HepG2 (cell line): ENCODE data around the gene ZDHHC14. TPM values are rescaled to one million over a fixed set of nuclear protein-coding genes. Genes with fewer than 3 reads are reported as not detected.

Experiments
- CREM ChIP-seq, 2 experiments: sonication (generic) in 1 of 2; formaldehyde crosslinking in 1 of 2; IDR thresholded peaks; 2 replicates each; pipeline versions ENCODE4 v1.4.0 to v1.6.1; 2016 to 2020; ENCODE audit warnings: antibody characterized with exemption in 1 of 2, mild to moderate bottlenecking in 1 of 2, missing genetic modification reagents in 1 of 2
- FOXK2 ChIP-seq: fragments of 450-650 bp; IDR thresholded peaks from 2 replicates; pipeline ENCODE4 v1.6.1; 2016
- FOXO1 ChIP-seq: sonication (generic); formaldehyde crosslinking; IDR thresholded peaks from 2 replicates; pipeline ENCODE4 v1.4.0; 2020; ENCODE audit warnings: missing genetic modification reagents
- HDAC1 ChIP-seq: sonication (generic); formaldehyde crosslinking; IDR thresholded peaks from 2 replicates; pipeline ENCODE4 v1.5.1; 2020; ENCODE audit warnings: mild to moderate bottlenecking, missing genetic modification reagents
- HNRNPLL ChIP-seq: fragments of 200-400 bp; formaldehyde crosslinking; IDR thresholded peaks from 2 replicates; pipeline ENCODE4 v1.6.1; 2017; ENCODE audit warnings: mild to moderate bottlenecking, low read depth, low read length; ENCODE audit not compliant: poor library complexity, severe bottlenecking
- MAFG ChIP-seq: sonication (generic); formaldehyde crosslinking; IDR thresholded peaks from 2 replicates; pipeline ENCODE4 v1.5.1; 2020; ENCODE audit warnings: mild to moderate bottlenecking, missing genetic modification reagents
- MXD4 ChIP-seq: IDR thresholded peaks from 2 replicates; pipeline ENCODE4 v1.6.1; 2016; ENCODE audit warnings: mild to moderate bottlenecking, missing biosample characterization, missing genetic modification reagents
- PHB2 ChIP-seq: fragments of 450-650 bp; IDR thresholded peaks from 2 replicates; pipeline ENCODE4 v1.6.1; 2018; ENCODE audit not compliant: partially characterized antibody
- POLR2AphosphoS2 ChIP-seq: IDR thresholded peaks from 2 replicates; pipeline ENCODE4 v1.6.1; 2011; ENCODE audit warnings: low read depth, low read length, improper control_type of control experiment
- POLR2AphosphoS5 ChIP-seq: IDR thresholded peaks from 2 replicates; pipeline ENCODE4 v1.6.1; 2012; ENCODE audit warnings: low read depth, low read length
- RAD21 ChIP-seq: fragments of 450-650 bp; formaldehyde crosslinking; IDR thresholded peaks from 2 replicates; pipeline ENCODE4 v1.5.0; 2020; ENCODE audit warnings: mild to moderate bottlenecking
- RFX3 ChIP-seq: IDR thresholded peaks from 2 replicates; pipeline ENCODE4 v1.6.1; 2016; ENCODE audit warnings: missing biosample characterization, missing genetic modification reagents
- SIN3A ChIP-seq: IDR thresholded peaks from 2 replicates; pipeline ENCODE4 v1.6.1; 2011; ENCODE audit warnings: low read depth, mild to moderate bottlenecking, control low read depth, low read length, borderline replicate concordance
- SP1 ChIP-seq, 2 experiments: fragments of 450-650 bp in 1 of 2; sonication (generic) in 1 of 2; formaldehyde crosslinking in 1 of 2; IDR thresholded peaks; 2 replicates each; pipeline versions ENCODE4 v1.4.0 to v1.6.1; 2016 to 2020; ENCODE audit warnings: missing genetic modification reagents in 1 of 2
- TEAD2 ChIP-seq: sonication (generic); formaldehyde crosslinking; IDR thresholded peaks from 2 replicates; pipeline ENCODE4 v1.9.0; 2021; ENCODE audit warnings: missing genetic modification reagents
- TSC22D2 ChIP-seq: sonication (generic); formaldehyde crosslinking; IDR thresholded peaks from 2 replicates; pipeline ENCODE4 v1.5.1; 2020; ENCODE audit warnings: missing genetic modification reagents, mild to moderate bottlenecking, borderline replicate concordance
- ZNF34 ChIP-seq: sonication (generic); formaldehyde crosslinking; IDR thresholded peaks from 2 replicates; pipeline ENCODE4 v1.4.0; 2020; ENCODE audit warnings: mild to moderate bottlenecking, missing genetic modification reagents, borderline replicate concordance
- ZNF558 ChIP-seq: sonication (generic); formaldehyde crosslinking; IDR thresholded peaks from 2 replicates; pipeline ENCODE4 v1.9.0; 2022; ENCODE audit warnings: mild to moderate bottlenecking, missing genetic modification reagents, borderline replicate concordance
- polyA plus RNA-seq, 8 experiments: library from polyadenylated mRNA; depleted of rRNA in 3 of 8; stranded (reverse) in 7 of 8; unstranded in 1 of 8; fragments of >200 nt; fragmentation: Illumina TruSeq in 4 of 8; extraction: Trizol in 4 of 8; gene quantifications; 2 replicates each; pipeline versions ENCODE4 v1.2.1 to v1.2.3, GENCODE V29; 2011 to 2016; ENCODE audit warnings: low read depth in 4 of 8, missing spikeins in 1 of 8, mixed read lengths in 1 of 8; ENCODE audit not compliant: insufficient read depth in 1 of 8
- total RNA-seq, 5 experiments: library from RNA; depleted of rRNA; stranded (reverse); fragments of >200 nt; fragmentation: Illumina TruSeq; extraction: Trizol; gene quantifications; 2 replicates each; pipeline ENCODE4 v1.2.3, GENCODE V29; 2016; ENCODE audit warnings: low read depth in 1 of 5
- TF ChIP-seq, protein P1 (sequence below): sonication (generic); formaldehyde crosslinking; IDR thresholded peaks from 2 replicates; pipeline ENCODE4 v1.5.0; 2020; ENCODE audit warnings: missing genetic modification reagents
- TF ChIP-seq, protein P2 (sequence below): IDR thresholded peaks from 2 replicates; pipeline ENCODE4 v1.6.1; 2016; ENCODE audit warnings: missing biosample characterization, missing genetic modification reagents, low read depth
- TF ChIP-seq, protein P3 (sequence below): IDR thresholded peaks from 2 replicates; pipeline ENCODE4 v1.6.1; 2016; ENCODE audit warnings: low read depth, control low read depth
- TF ChIP-seq, protein P4 (sequence below): sonication (generic); formaldehyde crosslinking; IDR thresholded peaks from 2 replicates; pipeline ENCODE4 v1.8.0; 2022; ENCODE audit warnings: mild to moderate bottlenecking, missing genetic modification reagents, borderline replicate concordance

The ZDHHC14 gene
- total and polyA plus RNA-seq, 2 of the 13 experiments (the other 11 are each of a cell fraction or from before 2014, with no cell fraction given), result 3.7 to 9.5 TPM

DNA sequence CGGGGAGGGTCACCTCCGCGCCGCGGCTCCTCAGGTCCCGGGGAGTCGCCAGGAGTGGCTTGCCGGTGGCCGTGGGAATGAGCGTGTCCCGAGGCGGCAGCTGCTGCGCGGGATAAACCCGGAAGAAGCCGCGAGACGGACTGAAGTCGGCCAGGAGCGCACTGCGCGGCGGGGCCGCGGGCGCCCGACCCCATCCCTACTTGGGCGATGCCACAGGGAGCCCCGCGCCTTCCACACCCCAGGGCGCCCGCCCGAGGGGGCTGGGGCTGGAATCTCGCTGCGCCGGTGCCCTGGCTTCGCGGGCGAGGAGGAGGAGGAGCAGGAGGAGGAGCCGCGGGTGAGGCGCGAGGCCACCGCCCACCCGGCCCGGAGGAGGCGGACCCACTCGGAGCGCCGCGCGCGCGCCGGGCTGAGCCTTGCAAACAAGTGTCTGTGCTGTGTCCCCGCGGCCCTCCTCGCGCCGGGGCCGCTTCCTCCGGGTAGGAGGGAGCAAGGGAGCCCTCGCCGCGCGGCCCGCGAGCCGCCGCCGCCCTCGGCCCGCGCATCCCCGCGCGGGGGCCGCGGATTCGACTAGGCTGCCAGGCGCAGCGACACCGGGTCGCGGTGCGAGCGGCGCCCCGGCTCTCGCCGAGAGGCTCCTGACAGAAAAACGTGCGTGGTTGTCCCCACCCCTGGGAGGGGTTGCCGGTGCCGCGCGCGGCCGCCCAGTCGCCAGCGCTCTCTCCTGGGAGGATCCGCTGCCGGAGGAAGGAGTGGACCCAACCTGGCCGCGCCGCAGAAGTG, at the start of gene ZDHHC14 (continued):
- TF ChIP-seq FOXK2 (no peak), RAD21 (CRISPR knock-in tag) (peak; percentile 34; the same call in 1 of the 2 replicates), RFX3 (no peak), SIN3A (0 out of 2 replicates have a peak, but pooled peaks have one; percentile 11), FOXO1 (CRISPR knock-in tag) (peak; percentile 22; the same call in 1 of the 2 replicates), PHB2 (no peak), TSC22D2 (CRISPR knock-in tag) (0 out of 2 replicates have a peak, but pooled peaks have one; percentile 34), MAFG (CRISPR knock-in tag) (no peak), TEAD2 (CRISPR knock-in tag) (no peak), CREM (IDR thresholded peaks at IDR 0.05) (no peak), CREM (CRISPR knock-in tag; IDR thresholded peaks at IDR 0.05) (no peak), POLR2AphosphoS2 (no peak), ZNF558 (CRISPR knock-in tag) (peak; percentile 75; the same call in 1 of the 2 replicates), MXD4 (CRISPR knock-in tag) (no peak), POLR2AphosphoS5 (peak; percentile 72), SP1 (IDR thresholded peaks at IDR 0.05) (no peak), SP1 (CRISPR knock-in tag; IDR thresholded peaks at IDR 0.05) (peak; percentile 32; the same call in 1 of the 2 replicates), ZNF34 (peak; percentile 16; the same call in 1 of the 2 replicates), HNRNPLL (peak; percentile 73), HDAC1 (CRISPR knock-in tag) (peak; percentile 69; the same call in 1 of the 2 replicates)
- TF ChIP-seq, protein P1, sequence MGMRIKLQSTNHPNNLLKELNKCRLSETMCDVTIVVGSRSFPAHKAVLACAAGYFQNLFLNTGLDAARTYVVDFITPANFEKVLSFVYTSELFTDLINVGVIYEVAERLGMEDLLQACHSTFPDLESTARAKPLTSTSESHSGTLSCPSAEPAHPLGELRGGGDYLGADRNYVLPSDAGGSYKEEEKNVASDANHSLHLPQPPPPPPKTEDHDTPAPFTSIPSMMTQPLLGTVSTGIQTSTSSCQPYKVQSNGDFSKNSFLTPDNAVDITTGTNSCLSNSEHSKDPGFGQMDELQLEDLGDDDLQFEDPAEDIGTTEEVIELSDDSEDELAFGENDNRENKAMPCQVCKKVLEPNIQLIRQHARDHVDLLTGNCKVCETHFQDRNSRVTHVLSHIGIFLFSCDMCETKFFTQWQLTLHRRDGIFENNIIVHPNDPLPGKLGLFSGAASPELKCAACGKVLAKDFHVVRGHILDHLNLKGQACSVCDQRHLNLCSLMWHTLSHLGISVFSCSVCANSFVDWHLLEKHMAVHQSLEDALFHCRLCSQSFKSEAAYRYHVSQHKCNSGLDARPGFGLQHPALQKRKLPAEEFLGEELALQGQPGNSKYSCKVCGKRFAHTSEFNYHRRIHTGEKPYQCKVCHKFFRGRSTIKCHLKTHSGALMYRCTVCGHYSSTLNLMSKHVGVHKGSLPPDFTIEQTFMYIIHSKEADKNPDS (CRISPR knock-in tag), result peak; percentile 68; the same call in 1 of the 2 replicates
- TF ChIP-seq, protein P2, sequence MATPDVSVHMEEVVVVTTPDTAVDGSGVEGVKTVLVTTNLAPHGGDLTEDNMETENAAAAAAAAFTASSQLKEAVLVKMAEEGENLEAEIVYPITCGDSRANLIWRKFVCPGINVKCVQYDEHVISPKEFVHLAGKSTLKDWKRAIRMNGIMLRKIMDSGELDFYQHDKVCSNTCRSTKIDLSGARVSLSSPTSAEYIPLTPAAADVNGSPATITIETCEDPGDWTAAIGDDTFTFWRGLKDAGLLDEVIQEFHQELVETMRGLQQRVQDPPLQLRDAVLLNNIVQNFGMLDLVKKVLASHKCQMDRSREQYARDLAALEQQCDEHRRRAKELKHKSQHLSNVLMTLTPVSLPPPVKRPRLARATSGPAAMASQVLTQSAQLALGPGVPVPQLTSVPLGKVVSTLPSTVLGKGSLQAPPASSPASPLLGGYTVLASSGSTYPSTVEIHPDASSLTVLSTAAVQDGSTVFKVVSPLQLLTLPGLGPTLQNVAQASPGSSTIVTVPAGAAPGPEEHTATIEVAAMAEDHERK (CRISPR knock-in tag), result no peak
- TF ChIP-seq, protein P3, sequence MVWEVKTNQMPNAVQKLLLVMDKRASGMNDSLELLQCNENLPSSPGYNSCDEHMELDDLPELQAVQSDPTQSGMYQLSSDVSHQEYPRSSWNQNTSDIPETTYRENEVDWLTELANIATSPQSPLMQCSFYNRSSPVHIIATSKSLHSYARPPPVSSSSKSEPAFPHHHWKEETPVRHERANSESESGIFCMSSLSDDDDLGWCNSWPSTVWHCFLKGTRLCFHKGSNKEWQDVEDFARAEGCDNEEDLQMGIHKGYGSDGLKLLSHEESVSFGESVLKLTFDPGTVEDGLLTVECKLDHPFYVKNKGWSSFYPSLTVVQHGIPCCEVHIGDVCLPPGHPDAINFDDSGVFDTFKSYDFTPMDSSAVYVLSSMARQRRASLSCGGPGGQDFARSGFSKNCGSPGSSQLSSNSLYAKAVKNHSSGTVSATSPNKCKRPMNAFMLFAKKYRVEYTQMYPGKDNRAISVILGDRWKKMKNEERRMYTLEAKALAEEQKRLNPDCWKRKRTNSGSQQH (CRISPR knock-in tag), result peak; percentile 88; the same call in 1 of the 2 replicates
- TF ChIP-seq, protein P4, sequence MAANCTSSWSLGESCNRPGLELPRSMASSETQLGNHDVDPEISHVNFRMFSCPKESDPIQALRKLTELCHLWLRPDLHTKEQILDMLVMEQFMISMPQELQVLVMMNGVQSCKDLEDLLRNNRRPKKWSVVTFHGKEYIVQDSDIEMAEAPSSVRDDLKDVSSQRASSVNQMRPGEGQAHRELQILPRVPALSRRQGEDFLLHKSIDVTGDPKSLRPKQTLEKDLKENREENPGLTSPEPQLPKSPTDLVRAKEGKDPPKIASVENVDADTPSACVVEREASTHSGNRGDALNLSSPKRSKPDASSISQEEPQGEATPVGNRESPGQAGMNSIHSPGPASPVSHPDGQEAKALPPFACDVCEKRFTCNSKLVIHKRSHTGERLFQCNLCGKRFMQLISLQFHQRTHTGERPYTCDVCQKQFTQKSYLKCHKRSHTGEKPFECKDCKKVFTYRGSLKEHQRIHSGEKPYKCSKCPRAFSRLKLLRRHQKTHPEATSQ (CRISPR knock-in tag), result no peak
